ENCODE measurements around the gene RETREG3.

The RETREG3 gene

DNA sequence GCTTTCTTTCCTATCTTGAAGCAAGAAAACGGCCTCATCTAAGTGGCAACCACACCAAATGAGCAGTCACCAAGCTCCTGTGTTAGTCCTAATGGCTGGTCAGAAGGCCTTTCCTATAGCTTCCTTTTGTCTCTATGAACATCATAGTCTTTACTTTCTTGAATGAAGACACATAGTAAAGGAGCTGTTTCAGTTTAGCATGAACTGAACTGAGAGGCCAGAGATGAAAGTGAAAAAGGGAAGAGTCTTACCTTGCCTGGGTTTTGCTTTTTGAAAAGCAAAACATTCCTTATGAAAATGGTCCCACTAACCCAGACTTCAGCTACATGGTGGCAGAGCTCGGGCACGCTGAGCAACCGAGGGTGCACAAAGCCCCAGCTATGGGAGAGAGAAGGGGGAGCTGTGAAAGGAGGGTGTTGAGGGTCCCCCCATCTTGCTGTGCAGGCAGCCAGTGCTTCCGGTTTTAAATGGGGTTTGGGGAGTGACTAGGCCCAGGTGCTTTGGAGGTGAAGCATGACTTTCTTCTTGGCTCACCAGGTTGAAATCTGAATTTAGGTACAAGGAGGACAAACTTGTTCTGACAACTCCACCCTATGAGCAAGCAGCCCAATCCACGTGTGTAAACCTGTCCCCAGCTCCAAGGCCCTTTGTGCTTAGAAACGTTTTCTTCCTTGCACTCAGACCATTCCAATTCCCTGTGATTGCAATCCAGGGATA lies 22.5 kb downstream of the RETREG3 start:
- Mint-ChIP-seq H3K4me1 (peaks cover 33% of the 10 kb centered on the region), H3K27me3 (no peaks in the 10 kb centered on the region), H3K4me3 (peak overlapping the region; percentile 67), H3K36me3 (peaks cover 67% of the 10 kb centered on the region), H3K27ac (peak overlapping the region; percentile 74), H3K9me3 (no peaks in the 10 kb centered on the region)
- peak; percentile 80 for ATAC-seq

DNA sequence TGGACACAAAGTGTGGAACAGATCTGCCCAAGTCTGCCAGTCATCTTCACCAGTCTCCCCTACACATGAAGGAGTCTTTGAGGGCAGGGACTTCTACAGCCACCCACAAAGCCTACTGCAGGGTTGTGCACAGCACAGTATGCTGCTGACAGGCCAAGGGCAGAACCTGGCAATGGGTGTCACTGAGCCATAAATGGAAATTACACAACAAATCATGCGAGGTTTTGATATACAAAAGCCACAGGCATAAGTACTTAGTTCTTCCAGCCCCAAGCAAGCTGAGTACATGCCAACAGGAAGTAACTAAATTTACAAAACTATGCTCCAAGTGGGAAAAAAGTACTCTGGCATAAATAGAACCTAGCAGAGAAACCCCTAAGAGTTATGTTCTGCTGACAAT lies 23.8 kb downstream of the RETREG3 start:
- no peak for ATAC-seq
- Mint-ChIP-seq H3K4me1 (peaks cover 33% of the 10 kb centered on the region), H3K27me3 (no peaks in the 10 kb centered on the region), H3K4me3 (no peak overlapping the region), H3K36me3 (peaks cover 59% of the 10 kb centered on the region), H3K9me3 (no peaks in the 10 kb centered on the region), H3K27ac (peak overlapping the region; percentile 24)

DNA sequence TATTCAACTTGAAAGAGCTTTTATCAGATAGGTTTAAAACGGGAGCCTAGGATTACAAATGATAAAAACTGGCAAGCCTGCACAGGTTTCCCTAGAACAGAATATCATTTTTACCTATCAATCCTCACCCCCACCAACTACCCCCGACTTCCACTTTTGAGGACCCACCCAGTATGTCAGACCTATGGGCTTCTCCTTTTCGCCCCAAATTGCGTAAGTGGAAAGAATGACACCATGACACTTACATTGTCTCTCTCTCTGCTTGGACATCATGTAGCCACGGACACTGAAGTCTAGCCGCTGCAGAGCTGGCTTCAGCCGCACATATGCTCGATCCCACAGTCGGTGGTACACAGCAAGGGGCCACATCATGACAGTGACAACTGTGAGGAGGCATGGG lies 24.3 kb downstream of the RETREG3 start:
- Mint-ChIP-seq H3K9me3 (no peaks in the 10 kb centered on the region), H3K27ac (peak overlapping the region; percentile 24), H3K4me1 (peaks cover 35% of the 10 kb centered on the region), H3K36me3 (peaks cover 60% of the 10 kb centered on the region), H3K4me3 (no peak overlapping the region), H3K27me3 (no peaks in the 10 kb centered on the region)
- ATAC-seq = no peak

DNA sequence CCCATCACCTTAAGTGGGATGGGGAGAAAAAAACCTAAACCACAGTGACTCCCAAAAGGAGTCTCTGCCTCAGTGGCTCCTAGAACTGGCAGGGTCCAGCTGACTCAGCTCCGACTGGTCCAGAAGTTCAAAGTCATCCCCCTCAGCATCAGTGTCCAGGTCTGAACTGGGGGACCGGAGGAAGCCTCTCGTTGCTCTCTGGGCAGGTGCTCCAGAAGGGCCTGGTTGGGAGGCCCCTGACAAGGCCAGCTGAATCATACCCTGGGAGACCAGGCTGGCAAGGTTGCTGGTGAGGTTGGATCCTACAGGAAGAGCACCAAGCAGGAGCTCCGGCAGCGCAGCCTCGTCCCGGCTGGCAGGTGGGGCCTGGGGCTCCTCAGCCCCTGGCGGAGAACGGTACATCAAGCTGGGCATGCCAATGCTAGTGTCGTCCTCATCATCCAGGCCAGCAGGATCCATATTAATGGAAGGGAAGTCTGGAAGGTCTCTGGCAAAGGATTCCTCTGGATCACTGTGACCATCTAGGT lies 27.4 kb downstream of the RETREG3 start:
- H3K4me3 Mint-ChIP-seq = no peak overlapping the region
- H3K9me3 Mint-ChIP-seq = no peaks in the 10 kb centered on the region
- peaks cover 53% of the 10 kb centered on the region for H3K36me3 Mint-ChIP-seq
- H3K4me1 Mint-ChIP-seq = peaks cover 45% of the 10 kb centered on the region
- no peak for ATAC-seq
- H3K27ac Mint-ChIP-seq = peak overlapping the region; percentile 58
- H3K27me3 Mint-ChIP-seq = no peaks in the 10 kb centered on the region

DNA sequence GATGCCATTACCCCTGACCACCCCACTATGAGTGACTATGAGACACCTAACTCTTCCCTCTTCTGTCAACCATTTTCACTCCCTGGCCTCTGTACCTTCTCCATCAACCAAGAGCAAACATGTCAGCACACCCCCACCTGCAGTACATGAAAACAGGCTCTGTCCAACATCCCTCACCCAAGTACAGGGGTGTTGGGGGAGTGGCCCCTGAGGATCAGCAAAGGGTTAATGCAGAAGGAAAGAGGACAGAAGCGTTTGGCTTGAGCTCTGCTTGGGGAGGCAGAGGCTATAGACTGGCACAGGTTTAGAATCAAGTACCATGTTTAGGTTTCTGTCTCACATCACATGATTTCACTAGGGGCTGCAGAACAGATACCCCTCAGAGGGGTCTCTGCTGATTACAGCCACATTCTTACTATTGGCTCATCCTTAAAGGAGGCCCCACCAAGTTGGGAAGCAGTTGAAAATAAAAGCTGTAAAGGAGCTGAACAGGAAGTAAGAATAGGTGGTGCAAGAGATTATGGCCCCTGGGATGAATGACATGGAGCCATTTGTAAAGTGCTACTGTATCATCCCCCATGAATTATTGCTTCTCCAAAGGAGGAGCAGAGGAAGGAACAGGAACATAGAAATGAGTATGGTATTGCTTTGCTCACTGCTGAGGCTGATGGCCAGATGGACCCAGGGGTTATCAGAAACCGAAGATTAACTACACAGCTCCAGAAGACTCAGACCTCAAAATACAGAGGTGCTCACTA lies 29.2 kb downstream of the RETREG3 start:
- no peak for ATAC-seq
- Mint-ChIP-seq H3K4me3 (peak overlapping the region; percentile 10), H3K27ac (peak overlapping the region; percentile 86), H3K9me3 (no peaks in the 10 kb centered on the region), H3K4me1 (peaks cover 45% of the 10 kb centered on the region), H3K27me3 (no peaks in the 10 kb centered on the region), H3K36me3 (peaks cover 56% of the 10 kb centered on the region)

DNA sequence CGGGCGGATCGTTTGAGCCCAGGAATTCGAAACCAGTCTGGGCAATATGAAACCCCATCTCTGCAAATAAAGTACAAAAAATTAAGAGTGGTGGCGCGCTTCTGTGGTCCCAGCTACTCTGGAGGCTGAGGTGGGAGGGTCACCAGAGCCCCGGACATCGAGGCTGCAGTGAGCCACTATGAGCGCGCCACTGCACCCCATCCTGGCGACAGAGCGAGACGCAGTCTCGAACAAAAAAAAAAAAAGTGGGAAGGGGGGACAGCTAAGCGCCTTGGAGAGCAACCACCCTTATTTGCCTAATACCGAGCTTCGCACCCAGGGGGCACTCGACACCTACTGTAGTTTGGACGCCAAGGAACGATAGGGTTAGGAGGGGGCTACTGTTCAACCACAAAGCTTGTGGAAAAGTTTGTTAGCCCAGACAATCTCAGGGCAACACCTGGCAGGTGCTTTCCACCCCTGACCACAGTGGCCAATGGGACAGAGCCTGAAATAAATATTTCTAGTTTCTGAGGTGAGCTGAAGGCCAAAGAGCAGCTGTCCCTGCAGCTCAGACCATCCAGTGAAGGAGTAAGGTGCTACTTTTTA lies 30.8 kb downstream of the RETREG3 start:
- H3K4me3 Mint-ChIP-seq = peak overlapping the region; percentile 82
- no peaks in the 10 kb centered on the region for H3K9me3 Mint-ChIP-seq
- peak overlapping the region; percentile 86 for H3K27ac Mint-ChIP-seq
- peak; percentile 74 for ATAC-seq
- H3K27me3 Mint-ChIP-seq = no peaks in the 10 kb centered on the region
- peaks cover 57% of the 10 kb centered on the region for H3K36me3 Mint-ChIP-seq
- peaks cover 54% of the 10 kb centered on the region for H3K4me1 Mint-ChIP-seq

DNA sequence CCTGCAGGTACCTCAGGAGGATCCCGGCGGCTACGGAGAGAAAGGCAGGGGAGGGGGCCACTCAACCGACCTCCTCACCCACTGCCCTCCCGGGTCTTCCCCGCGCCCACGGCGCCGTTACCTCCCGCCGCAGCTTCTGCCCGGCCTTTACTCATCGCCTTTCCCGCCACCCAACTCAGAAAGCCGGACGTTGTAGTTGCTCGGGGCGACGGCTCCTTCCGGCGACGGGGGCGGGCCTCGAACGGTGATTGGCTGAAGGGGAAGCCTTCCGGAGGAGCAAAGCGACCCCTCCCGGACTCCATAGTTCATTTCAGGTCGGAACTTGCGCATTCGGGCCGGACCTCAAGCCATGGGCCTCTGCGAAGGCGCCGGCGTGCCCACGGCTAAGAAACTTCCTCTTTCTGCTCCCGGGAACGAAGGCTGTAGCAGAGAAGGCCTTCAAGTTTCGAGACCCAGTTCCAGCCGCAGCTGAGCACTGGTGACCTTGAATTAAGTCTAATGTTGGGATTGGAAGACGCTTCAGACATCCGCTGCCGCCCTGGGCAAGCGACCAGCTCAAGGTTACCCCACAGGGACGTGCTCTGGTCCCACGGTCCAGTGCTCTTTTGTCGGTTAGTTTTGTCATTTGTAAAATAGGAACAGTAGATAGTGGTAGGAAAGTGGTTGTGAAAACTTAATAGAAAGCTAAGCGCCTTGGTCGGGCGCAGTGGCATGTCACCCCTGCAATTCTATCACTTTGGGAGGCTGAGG lies 31.5 kb downstream of the RETREG3 start, which contains the start of gene PSMC3IP:
PSMC3IP (minus strand) TSS at position 198 of the 750 bp plus-strand sequence; CDS start at position 155, 43 bp downstream.
- Mint-ChIP-seq H3K9me3 (no peaks in the 10 kb centered on the region), H3K36me3 (peaks cover 57% of the 10 kb centered on the region)
- peak; percentile 93 for ATAC-seq

DNA sequence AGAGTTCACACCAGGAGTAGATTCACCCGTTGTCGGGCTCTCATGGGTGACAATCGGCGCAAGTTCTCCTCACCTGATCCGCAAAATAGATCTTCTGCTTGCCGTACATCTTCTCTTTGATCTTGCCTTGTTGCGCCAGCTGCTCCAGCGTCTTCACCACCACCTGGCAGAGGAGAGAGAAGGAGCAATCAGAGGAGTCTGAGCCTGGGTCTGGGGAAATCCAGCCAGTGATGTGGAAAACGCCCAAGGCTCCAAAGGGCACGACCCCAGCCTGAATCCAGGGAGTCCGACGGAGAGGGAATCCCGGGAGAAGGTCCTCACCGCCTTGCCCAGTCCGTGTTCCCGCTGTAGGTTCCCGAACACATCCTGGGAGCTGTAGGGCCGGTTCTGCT lies 32.0 kb downstream of the RETREG3 start:
- ATAC-seq = no peak
- peak overlapping the region; percentile 82 for H3K4me3 Mint-ChIP-seq
- H3K4me1 Mint-ChIP-seq = peaks cover 60% of the 10 kb centered on the region
- H3K9me3 Mint-ChIP-seq = no peaks in the 10 kb centered on the region
- peak overlapping the region; percentile 86 for H3K27ac Mint-ChIP-seq
- peaks cover 56% of the 10 kb centered on the region for H3K36me3 Mint-ChIP-seq
- no peaks in the 10 kb centered on the region for H3K27me3 Mint-ChIP-seq

More for the DNA sequence above, 31.5 kb downstream of the RETREG3 start, which contains the start of gene PSMC3IP:
- Mint-ChIP-seq H3K4me3 (peak within 1 kb of the TSS; percentile 82), H3K27me3 (no peaks in the 10 kb centered on the region), H3K27ac (peak within 1 kb of the TSS; percentile 86), H3K4me1 (peaks cover 60% of the 10 kb centered on the region)

DNA sequence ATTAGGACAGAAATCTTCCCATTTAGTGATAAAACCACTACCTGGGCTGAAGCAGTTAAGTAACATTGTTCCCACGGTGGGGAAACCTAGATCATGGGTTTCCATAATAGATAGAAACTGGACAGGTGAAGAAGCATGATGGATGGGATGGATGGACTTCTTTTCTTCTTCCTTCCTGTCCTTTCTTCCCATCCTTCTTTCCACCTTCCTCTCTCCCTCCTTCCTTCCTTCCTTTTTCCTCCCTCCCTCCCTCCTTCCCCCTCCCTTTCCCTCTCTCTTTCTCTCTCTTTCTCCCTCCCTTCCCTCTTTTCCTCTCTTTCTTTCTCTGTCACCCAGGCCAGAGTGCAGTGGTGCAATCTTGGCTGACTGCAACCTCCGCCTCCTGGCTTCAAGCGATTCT lies 34.7 kb downstream of the RETREG3 start:
- H3K4me3 Mint-ChIP-seq = no peak overlapping the region
- no peak for ATAC-seq
- peaks cover 69% of the 10 kb centered on the region for H3K36me3 Mint-ChIP-seq
- peaks cover 59% of the 10 kb centered on the region for H3K4me1 Mint-ChIP-seq
- no peak overlapping the region for H3K27ac Mint-ChIP-seq
- H3K27me3 Mint-ChIP-seq = no peaks in the 10 kb centered on the region
- no peaks in the 10 kb centered on the region for H3K9me3 Mint-ChIP-seq

DNA sequence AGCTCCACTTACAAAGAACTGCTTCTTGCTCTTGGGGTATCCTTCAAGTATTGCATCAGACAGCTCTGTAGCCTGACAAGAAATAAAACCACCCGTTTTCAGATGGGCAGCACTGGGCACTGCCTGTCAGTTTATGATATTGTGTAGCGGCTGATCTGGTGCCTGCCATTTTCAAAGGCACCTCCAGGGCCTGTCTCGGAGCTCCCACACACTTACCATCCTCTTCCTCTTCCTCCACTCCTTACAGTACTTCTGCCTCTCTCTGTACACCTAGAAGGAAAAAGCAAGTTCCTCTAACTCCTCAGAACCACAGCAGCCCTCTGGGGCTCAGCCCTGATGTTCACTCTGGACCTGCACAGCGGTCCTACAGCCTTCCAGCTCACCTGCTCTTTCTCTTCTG lies 36.1 kb downstream of the RETREG3 start:
- H3K27me3 Mint-ChIP-seq = no peaks in the 10 kb centered on the region
- H3K9me3 Mint-ChIP-seq = no peaks in the 10 kb centered on the region
- ATAC-seq = no peak
- peaks cover 74% of the 10 kb centered on the region for H3K36me3 Mint-ChIP-seq
- H3K4me3 Mint-ChIP-seq = no peak overlapping the region
- peak overlapping the region; percentile 4 for H3K27ac Mint-ChIP-seq
- H3K4me1 Mint-ChIP-seq = peaks cover 56% of the 10 kb centered on the region

DNA sequence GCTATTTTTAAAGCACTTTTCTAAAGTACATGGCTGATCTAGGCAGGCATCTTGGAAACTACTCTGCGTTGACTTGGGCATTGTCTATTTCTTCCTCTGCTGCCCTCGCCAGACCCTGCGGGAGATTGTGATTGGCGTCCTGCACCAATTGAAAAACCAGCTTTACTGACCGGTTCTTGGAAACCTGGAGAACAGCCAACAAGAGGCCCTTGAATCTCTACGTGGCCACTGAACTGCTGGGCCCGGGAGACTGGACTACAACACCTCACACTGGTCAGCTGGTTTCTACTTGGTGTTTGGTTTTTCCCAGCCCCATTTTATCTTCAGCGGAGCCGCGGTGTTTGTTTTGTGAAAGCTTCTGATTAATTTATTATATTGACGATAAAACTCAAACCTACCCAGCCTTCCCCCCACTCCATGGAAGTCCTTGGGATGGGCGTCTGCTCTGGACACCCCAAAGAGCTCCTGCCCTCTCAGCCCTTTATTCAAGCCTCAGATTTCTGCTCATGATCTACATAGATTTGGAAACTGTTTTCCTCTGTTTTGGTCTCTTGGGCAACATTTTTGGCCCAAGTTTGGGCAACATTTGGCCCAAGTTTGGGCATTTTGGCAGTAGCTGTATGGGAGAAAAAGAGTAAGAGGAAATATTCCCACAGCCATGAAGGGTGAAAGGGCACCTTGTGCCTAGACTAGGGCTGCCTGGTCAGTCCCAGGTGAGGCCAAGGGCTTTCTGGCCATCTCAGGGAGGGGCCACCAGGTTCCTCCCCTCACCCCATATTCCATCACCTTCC lies 37.5 kb downstream of the RETREG3 start:
- Mint-ChIP-seq H3K4me3 (no peak overlapping the region), H3K27me3 (no peaks in the 10 kb centered on the region), H3K9me3 (no peaks in the 10 kb centered on the region), H3K36me3 (peaks cover 77% of the 10 kb centered on the region), H3K4me1 (peaks cover 51% of the 10 kb centered on the region), H3K27ac (no peak overlapping the region)
- no peak for ATAC-seq

DNA sequence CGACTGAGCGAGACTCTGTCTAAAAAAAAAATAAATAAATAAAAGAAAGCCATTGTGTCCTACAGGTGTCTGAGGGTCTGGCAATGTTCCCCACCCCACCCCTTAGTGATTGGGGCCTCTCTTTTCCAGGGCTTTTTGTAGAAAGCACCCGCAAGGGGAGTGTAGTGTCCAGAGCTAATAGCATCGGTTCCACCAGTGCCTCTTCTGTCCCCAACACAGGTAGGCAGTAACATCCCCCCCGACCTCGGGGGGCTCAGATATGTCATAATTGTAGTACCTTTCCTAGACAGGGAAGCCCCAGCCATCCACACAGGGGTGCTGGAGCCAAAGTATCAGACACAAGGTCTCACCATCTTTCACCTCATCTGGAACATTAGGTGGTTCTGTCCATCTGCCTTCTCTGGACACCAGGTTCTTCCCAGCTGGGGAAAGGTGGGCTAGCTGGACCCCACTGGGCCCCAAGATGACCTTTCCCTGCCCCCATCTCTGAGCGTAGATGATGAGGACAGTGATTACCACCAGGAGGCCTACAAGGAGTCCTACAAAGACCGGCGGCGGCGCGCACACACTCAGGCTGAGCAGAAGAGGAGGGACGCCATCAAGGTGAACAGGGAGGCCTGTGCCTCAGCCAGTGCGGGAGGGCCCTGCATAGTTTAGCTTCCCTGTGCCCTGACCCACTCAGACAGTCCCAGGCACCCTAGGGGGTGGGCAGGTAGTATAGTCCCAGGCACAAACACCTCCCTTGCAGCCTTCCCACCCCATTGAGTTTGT lies 40.6 kb downstream of the RETREG3 start:
- Mint-ChIP-seq H3K27ac (peak overlapping the region; percentile 87), H3K4me1 (peaks cover 47% of the 10 kb centered on the region), H3K27me3 (no peaks in the 10 kb centered on the region), H3K4me3 (peak overlapping the region; percentile 49), H3K9me3 (no peaks in the 10 kb centered on the region), H3K36me3 (peaks cover 63% of the 10 kb centered on the region)
- no peak for ATAC-seq

DNA sequence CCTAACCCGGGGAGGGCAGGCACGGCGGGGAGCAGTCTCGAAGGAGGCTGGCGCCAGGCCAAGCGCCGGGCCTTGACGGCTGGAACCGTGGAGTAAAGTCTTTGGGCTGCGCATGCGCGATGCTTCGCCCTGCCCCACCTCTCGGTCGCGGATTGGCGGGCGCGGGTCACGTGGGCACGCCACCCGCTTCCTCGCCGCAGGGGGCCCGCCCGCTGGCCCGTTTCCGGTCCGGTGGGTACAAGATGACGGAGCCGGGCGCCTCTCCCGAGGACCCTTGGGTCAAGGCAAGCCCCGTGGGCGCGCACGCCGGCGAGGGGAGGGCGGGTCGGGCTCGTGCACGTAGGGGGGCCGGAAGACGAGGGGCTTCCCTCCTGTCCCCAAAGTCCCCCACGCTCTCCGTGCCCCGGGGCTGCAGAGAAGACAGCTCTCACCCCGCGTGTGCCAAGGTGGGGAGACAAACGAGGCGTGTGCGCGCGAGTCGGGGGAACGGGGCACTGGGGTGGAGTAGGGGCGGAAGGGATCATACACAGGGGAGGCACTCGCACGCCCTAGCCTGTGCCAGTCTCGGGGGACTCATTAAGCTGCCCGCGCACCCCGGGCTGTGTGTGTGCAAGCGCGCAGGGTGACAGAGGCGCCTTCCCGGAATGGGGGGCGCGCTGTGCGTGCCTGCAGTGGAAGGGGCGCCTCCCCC lies 42.1 kb downstream of the RETREG3 start, which contains the start of gene MLX:
MLX (plus strand) TSS at position 218 of the 691 bp plus-strand sequence; CDS start at position 243, 25 bp downstream.
- H3K27ac Mint-ChIP-seq = peak within 1 kb of the TSS; percentile 87
- peak within 1 kb of the TSS; percentile 86 for H3K4me3 Mint-ChIP-seq
- peak; percentile 90 for ATAC-seq
- H3K36me3 Mint-ChIP-seq = peaks cover 50% of the 10 kb centered on the region
- no peaks in the 10 kb centered on the region for H3K27me3 Mint-ChIP-seq
- H3K4me1 Mint-ChIP-seq = peaks cover 51% of the 10 kb centered on the region
- H3K9me3 Mint-ChIP-seq = no peaks in the 10 kb centered on the region
